Measurements from ENCODE around the gene ABCD3.

DNA sequence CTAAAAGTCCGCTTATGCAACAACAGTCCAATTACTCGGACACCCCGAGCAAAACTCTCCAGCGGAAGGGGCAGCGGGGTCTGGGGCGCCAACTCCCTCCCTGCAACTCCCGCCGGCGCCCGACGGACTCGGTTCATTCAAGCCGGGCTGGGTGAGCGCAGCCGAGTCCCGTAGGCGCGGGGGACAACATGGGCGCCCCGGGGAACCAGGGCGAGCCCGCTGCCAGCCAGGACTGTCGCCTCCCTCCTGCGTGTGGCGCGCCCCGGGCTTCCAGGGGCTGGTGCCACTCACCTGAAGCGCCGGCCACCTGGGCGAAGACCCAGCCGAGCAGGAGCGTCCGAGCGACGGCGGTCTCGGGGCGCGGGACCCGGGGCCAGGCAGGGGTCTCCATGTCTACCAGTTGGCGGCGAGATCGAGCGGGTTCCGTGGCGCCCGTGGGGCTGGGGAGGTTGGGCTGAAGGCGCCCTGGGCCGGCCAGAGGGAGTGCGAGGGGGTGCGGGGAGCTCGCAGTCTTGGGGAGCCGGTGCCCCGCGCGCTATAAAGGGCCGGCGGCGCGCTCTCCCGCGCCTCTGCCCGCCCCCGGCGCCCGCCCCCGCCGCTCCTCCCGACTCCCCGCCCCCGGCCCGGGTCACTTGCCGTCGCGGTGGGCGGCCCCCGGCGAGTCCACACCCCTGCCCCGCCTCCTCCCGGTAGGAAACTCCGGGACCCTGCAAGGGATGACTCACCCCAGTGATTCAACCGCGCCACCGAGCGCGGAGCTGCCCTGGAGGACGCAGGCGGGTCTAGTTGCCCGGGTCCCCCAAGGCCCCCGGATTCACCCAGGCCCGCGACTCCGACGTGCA lies 123.3 kb downstream of the ABCD3 start, which contains the start of gene F3:
- TF ChIP-seq TAF1 (IDR thresholded peaks at IDR 0.05; ENCODE audit: borderline replicate concordance, low read depth, low read length) (no peak), POLR2AphosphoS5 (IDR thresholded peaks at IDR 0.05; ENCODE audit: low read depth, low read length) (no peak), POLR2A (IDR thresholded peaks at IDR 0.05; ENCODE audit: low read depth, low read length) (no peak)

Data from GM12892 (cell line).